Subcutaneous adipose tissue (tissue), 4 donors: ENCODE results near the gene SLC39A2. TPM values are rescaled to one million over a fixed set of nuclear protein-coding genes. Genes with fewer than 3 reads are reported as not detected.

Experiments
- total RNA-seq, 4 donors: library from RNA; depleted of rRNA; stranded (reverse); fragments of >200 nt; gene quantifications; one replicate each; pipeline ENCODE4 v1.1.0, GENCODE V29; 2016
- TF ChIP-seq, protein P1 (sequence below): fragments of 450-650 bp; IDR thresholded peaks from one replicate; pipeline ENCODE4 v1.5.1; 2016; ENCODE audit warnings: low read depth, mild to moderate bottlenecking, control low read depth, antibody characterized with exemption, moderate library complexity

Gene SLC39A2
- total RNA-seq, 4 donors from 2014 or later: not detected

DNA sequence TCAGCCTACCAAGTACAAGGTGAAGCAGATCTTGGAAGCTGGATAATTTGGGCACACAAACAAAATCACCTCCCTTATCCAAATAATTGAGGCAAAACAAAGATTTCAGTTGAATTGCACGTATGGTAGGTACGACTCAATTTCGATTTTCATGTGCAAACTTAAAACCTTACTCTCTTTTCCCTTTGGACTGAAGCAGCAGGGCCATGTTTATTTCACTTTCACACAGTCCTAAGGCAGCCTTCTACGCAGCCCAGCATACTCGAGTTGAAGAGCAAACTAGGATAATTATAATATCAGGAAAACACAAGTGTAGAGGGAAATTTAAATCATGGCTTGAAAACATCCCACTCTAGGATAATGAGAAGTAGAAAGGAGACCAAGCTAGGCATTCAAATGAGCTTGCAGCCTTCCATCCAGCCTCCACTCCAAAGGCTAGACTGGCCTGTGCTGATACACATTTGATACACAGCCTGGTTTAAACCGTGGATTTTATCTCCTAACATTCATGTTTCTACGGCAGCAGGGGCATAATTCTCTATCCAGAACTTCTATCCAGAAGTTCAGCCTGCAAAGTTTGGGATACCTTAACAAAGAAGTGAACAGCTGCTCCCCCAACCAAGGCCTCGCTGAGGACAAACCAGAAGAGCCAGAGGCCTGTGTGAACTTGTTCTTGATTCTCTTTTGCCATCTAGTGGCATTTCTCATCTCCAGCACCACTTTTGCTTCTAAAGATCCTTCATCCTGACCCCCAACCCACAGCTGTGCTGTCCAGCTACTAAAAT is 40.7 kb downstream of the SLC39A2 start:
- TF ChIP-seq, protein P1, sequence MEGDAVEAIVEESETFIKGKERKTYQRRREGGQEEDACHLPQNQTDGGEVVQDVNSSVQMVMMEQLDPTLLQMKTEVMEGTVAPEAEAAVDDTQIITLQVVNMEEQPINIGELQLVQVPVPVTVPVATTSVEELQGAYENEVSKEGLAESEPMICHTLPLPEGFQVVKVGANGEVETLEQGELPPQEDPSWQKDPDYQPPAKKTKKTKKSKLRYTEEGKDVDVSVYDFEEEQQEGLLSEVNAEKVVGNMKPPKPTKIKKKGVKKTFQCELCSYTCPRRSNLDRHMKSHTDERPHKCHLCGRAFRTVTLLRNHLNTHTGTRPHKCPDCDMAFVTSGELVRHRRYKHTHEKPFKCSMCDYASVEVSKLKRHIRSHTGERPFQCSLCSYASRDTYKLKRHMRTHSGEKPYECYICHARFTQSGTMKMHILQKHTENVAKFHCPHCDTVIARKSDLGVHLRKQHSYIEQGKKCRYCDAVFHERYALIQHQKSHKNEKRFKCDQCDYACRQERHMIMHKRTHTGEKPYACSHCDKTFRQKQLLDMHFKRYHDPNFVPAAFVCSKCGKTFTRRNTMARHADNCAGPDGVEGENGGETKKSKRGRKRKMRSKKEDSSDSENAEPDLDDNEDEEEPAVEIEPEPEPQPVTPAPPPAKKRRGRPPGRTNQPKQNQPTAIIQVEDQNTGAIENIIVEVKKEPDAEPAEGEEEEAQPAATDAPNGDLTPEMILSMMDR: no peak

DNA sequence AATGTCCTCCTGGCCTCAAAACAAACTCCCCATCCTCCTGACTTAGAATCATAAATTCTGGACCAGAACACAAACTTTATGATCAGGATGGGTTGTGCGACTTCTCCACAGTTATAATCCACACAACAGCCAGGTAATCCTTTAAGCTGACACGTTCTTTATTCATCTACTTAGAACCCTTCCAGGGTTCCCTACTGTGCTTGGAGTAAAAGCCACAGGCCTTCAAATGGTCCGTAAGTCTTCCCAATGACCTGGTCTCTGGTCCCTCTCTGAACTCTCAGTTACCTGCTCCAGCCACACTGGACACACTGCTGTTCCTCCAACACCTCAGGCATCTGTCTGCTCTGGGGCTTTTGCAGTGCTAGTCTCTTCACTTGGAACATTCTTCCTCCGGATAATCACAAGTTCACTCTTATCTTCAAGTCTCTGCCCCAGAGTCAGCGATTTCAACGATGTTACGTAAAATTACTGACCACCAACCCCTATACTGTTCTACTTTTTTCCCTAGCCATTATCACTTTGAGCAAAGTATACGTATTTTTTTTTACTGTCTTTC is 41.4 kb downstream of the SLC39A2 start:
- TF ChIP-seq, protein P1: no peak

DNA sequence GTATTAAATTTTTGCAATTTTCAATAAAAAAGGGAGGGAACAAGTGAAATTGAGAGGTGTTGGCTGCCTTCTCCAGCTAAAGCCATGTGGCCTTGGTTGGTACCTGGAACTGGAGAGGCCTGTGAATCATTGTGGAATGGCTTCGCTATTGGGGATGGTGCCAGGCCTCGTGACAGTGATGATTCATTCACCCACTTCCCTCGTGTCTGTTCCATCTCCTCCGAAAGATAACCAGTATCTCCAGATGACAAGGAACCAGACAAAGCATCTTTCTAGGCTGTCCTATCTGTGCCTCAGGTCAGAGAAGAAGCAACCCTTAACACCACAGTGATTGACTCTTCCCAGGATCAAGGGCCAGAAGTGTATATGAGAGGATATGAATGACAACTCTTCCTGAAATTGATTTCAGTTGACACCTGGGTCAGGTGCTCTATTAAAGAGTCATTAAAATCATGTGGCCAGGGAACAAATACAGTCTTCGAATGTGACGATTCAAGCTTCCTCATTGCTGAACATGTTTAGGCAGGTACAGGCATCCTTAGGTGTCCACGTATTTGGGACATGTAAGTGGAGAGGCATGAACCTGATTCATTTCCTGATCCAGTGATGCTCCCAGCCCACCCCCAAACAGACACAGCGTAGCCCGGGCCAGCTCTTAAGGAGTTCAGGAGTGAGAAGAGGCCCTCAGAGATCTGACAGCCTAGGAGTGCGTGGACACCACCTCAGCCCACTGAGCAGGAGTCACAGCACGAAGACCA is 42.8 kb downstream of the SLC39A2 start, which contains the start of gene RNASE7:
Gene RNASE7 (plus strand): TSS at position 687 of the 758 bp plus-strand sequence. CDS start 631 bp downstream, outside the sequence.
- TF ChIP-seq, protein P1: no peak

DNA sequence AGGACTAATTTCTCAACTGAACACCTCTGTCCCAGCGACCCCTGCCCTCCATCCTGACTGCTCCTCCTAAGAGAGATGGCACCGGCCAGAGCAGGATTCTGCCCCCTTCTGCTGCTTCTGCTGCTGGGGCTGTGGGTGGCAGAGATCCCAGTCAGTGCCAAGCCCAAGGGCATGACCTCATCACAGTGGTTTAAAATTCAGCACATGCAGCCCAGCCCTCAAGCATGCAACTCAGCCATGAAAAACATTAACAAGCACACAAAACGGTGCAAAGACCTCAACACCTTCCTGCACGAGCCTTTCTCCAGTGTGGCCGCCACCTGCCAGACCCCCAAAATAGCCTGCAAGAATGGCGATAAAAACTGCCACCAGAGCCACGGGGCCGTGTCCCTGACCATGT is 43.8 kb downstream of the SLC39A2 start:
- TF ChIP-seq, protein P1: no peak

DNA sequence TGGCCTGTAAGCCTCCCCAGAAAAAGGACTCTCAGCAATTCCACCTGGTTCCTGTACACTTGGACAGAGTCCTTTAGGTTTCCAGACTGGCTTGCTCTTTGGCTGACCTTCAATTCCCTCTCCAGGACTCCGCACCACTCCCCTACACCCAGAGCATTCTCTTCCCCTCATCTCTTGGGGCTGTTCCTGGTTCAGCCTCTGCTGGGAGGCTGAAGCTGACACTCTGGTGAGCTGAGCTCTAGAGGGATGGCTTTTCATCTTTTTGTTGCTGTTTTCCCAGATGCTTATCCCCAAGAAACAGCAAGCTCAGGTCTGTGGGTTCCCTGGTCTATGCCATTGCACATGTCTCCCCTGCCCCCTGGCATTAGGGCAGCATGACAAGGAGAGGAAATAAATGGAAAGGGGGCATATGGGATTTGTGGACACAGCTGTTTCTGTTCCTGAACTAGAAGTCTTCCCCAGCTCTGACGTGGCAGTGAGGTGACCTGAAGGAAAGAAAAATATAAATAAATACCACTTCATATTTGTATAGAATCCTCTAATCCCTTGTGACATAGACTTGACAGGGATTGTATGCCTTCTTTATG is 44.4 kb downstream of the SLC39A2 start:
- TF ChIP-seq, protein P1: no peak

DNA sequence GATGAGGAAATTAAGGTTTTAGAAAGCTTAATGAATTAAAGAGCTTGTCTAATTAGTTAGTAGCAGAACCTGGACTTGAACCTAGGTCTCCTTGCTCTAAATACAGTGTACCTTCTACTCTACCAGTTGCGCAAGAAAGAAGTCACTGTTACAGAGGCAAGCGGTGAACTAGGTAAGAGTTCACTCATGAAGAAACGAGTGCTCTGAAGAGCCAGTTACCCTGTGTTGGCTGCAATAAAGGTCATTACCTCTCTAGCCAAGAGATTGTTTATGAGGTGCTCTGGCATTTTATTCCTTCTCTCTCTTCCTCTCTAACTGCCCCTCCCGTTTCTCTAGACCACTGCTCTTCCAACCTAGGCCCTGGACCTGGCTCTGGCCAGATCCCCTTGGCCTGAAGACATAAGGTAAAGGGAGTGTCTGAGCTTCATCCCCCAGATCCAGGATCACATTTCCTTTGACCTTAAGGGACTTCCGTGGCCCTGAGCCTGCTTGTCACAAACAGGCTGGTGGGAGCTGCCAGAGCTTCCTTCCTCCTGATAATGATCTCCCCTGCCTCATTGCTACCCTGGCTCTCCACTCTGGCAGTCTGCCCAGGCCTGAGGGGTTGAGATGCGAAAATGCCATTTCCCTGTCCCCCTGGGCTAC is 45.0 kb downstream of the SLC39A2 start:
- TF ChIP-seq, protein P1: no peak
